NCI-H2107 treated with DMSO at 0.1 percent for 48 hours (cell line): Measurements from ENCODE around the gene TRABD2A.
"Not testable (repeated sequence)": the region's sequence is repeated elsewhere in the genome, so short reads cannot be mapped to it uniquely, and the experiment has no call there.

Experiments used
- DNase-seq: peaks from one replicate; lab custom pipeline; 2025; ENCODE audit not compliant: unreplicated experiment; lab: John Stamatoyannopoulos, UW

The TRABD2A gene

DNA sequence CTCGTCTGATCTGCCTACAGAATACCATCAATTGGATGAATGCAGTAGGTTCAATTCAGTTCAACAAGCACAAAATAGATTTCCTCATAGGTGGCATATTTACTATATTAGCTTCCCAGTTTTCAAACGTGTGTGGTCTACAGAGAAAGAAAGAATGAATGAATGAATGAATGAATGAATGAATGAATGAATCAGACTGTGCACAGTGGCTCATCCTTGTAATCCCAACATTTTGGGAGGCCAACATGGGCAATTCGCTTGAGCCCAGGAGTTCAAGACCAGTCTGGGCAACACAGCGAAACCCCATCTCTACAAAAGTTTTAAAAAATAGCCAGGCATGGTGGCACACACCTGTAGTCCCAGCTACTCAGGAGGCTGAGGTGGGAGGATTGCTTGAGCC, 94.9 kb downstream of the TRABD2A start:
- DNase-seq = no peak

GRCh38 chr2:84782717-84783442, 98.0 kb downstream of the TRABD2A start:
- no peak for DNase-seq

GRCh38 chr2:84781942-84782716, 98.8 kb downstream of the TRABD2A start:
- DNase-seq = no peak

- DNase-seq = no peak
Observed at GRCh38 chr2:84779781-84780180, 101.1 kb downstream of the TRABD2A start.

- DNase-seq = no peak
Observed at GRCh38 chr2:84778911-84779690, 101.8 kb downstream of the TRABD2A start.

DNA sequence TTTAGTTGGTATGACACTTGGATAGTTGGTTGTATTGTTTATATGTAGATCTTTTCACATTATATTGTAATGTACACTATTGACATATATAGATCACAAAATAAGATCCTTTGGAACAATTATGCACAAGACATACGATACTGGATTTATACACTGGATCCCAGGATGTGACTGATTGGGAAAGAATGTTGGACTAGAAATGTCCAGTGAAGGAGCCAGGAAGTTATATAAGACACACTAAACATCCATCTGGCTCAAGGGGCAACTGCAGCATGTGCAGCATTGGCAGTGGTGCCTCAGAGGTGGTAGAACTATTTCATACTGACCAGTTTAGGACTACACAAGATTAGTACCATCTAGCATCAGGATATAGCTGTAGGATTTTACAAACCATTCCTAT, 104.9 kb downstream of the TRABD2A start:
- no peak for DNase-seq

GRCh38 chr2:84773562-84773961, 107.3 kb downstream of the TRABD2A start:
- DNase-seq = not testable (repeated sequence)
